H54 (cell line): ENCODE measurements around the gene NDUFB7.
"Not testable (repeated sequence)": the region's sequence is repeated elsewhere in the genome, so short reads cannot be mapped to it uniquely, and the experiment has no call there.

Experiments
- DNase-seq: peaks from one replicate; pipeline ENCODE4 v3.0.0; 2011; ENCODE audit warnings: low spot score, mixed read lengths; ENCODE audit not compliant: insufficient read length
- FAIRE-seq: peaks from 3 replicates; lab custom pipeline; 2011; peaks lifted over from hg19 to GRCh38; lab: Jason Lieb, UNC
- POLR2A ChIP-seq: IDR thresholded peaks from 2 replicates; pipeline ENCODE4 v1.6.1; 2011; ENCODE audit warnings: low read depth, mild to moderate bottlenecking, low read length

The NDUFB7 gene

GRCh38 chr19:14550201-14550754 is 21.6 kb downstream of the NDUFB7 start:
- TF ChIP-seq POLR2A = no peak
- FAIRE-seq (no peak), DNase-seq (no peak)

- FAIRE-seq = no peak
- no peak for DNase-seq
- TF ChIP-seq POLR2A = no peak
Measured at GRCh38 chr19:14545716-14546082, 26.2 kb downstream of the NDUFB7 start.

DNA sequence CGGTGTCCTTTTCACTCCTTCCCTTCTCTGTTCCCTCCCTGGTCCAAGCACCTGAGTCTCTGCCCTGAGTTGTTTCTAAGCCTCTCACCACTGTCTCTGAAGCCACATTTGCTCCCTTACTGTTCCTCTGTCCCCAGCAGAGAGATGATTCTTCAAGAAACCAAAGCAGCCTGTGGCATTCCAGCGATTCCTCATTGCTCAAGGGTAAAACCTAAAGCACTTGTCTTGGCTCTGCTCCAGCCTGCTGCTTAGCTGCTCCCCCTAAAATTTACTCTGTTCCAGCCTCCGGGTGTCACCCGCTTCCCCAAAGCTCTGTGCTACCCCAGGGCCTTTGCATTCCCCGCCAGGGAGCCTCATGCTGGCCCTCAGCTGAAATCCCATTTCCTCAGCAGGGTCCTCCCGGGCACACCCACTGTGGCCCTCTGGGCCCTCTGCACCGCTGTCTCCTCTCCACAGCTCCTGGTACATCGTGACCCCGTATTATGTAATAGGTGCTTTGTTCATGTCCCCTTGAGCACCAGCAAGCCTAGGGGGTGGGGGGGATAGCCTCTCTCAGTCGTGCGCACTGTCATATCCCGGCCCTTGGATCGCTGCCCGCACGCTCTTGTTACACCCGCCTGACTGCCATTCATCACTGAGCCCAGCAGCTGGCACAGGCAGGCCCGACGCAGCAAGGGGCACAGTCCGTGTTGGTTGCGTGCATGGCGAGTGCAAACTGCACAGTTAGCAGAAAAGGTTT is 26.7 kb downstream of the NDUFB7 start:
- no peak for FAIRE-seq
- no peak for DNase-seq
- TF ChIP-seq POLR2A = no peak

- no peak for TF ChIP-seq POLR2A
- FAIRE-seq = no peak
- no peak for DNase-seq
Measured at GRCh38 chr19:14544047-14544446, 27.8 kb downstream of the NDUFB7 start.

GRCh38 chr19:14542711-14543328 is 29.0 kb downstream of the NDUFB7 start:
- FAIRE-seq = no peak

DNA sequence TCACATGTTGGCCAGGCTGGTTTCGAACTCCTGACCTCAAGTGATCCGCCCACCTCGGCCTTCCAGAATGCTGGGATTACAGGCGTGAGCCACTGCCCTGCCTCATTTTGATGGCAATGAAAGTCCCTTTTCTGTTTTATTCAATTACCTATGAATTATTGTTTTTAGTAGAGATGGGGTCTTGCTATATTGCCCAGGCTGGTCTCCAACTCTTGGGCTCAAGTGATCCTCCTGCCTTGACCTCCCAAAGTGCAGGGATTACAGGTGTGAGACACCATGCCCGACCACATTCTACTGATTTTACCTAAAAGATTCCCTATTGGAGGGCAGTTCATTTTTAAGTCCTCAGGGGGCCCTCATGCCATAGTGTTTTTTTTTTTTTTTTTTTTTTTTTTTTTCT is 29.9 kb downstream of the NDUFB7 start:
- FAIRE-seq, DNase-seq: not testable (repeated sequence)

More at GRCh38 chr19:14542711-14543328, 29.0 kb downstream of the NDUFB7 start:
- TF ChIP-seq POLR2A = no peak
- DNase-seq = no peak

DNA sequence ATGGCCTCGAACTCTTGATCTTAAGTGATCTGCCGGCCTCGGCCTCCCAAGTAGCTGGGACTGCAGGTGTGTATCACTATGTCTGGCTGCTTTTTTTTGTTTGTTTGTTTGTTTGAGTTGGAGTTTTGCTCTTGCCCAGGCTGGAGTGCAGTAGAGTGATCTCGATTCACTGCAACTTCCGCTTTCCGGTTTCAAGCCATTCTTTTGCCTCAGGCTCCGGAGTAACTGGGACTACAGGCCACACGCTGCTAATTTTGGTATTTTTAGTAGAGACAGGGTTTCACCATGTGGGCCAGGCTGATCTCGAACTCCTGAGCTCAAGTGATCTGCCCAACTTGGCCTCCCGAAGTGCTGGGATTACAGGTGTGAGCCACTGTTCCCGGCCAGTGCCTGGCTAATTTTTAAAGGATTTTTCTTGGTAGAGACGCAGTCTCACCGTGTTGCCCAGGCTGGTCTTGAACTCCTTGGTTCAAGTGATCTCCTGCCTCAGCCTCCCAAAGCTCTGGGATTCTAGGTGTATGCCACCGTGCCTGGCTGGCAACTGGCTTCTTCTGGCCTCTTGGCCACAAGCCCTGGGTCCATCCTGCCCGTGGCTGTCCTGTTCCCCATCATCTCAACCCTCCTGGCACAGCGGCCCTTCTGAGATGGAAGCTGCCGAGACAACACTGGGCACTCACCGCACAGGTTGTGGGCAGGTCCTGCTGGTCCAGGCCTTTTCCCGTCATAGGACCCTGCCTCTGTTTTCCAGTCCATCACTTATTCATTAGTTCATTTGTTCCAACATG is 30.9 kb downstream of the NDUFB7 start:
- no peak for FAIRE-seq
- DNase-seq = no peak
- no peak for TF ChIP-seq POLR2A

- FAIRE-seq (no peak), DNase-seq (peak; percentile 71)
Measured at GRCh38 chr19:14536926-14537692, 34.8 kb downstream of the NDUFB7 start.

GRCh38 chr19:14533450-14533849 is 38.4 kb downstream of the NDUFB7 start:
- FAIRE-seq = no peak

More at GRCh38 chr19:14536926-14537692, 34.8 kb downstream of the NDUFB7 start:
- no peak for TF ChIP-seq POLR2A

GRCh38 chr19:14530506-14530905 is 41.4 kb downstream of the NDUFB7 start:
- no peak for DNase-seq

More at GRCh38 chr19:14533450-14533849, 38.4 kb downstream of the NDUFB7 start:
- no peak for DNase-seq
- no peak for TF ChIP-seq POLR2A

DNA sequence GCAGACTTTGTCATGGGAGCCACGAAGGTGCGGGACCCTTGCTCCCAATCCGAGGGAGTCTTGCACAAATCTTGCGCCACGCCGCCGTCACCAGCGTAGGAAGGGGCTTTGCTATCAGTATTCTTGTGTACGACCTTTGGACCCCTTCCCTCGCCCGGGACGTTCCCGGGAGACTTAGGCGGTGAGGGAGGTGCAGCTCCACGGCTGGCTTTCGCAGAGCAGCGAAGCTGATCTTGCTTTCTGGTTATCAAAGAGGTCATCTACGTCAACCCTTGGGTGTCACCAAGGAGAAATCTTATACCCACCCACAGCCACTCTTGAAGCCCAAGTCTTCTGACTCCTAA is 41.9 kb downstream of the NDUFB7 start:
- no peak for DNase-seq

More at GRCh38 chr19:14530506-14530905, 41.4 kb downstream of the NDUFB7 start:
- no peak for FAIRE-seq
- no peak for TF ChIP-seq POLR2A

DNA sequence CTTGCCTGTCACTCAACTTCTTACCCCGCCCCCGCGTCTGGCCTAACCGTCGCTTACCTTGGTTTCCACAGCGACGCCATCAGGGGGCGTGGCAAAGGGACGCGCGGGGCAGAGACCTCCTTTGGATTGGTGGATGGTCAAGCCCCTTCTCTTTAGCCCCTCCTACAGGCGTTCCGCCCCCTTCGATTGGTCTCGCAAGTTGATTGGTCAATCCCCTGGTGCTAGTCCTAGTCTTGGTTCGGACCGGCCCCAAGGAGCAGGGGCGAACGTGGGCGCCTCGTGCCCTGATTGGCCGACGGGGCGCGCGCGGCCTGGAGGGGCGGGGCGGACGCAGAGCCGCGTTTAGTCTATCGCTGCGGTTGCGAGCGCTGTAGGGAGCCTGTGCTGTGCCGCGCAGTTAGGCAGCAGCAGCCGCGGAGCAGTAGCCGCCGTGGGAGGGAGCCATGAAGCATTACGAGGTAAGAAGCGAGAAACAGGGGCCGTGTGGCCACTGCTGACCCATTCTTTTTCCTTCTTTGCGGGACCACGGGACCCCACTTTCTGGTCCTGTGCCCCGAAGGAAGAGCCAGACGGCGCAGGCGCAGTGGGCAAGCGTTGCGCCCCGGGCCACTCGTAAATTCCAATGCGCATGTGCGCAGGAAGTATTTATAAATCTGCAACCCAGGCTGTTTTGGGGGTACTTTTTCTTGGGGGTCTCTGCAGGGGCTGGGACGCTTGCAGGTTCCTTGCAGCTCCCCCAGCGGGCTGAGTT is 42.4 kb downstream of the NDUFB7 start, which contains the start of gene TECR:
Gene TECR, plus strand, starts transcription at position 341 of the 751 bp plus-strand sequence. Its CDS starts 103 bp downstream, at position 444.
- TF ChIP-seq POLR2A = peak; percentile 94
- peak; percentile 84 for FAIRE-seq
- DNase-seq = peak; percentile 88

More for the DNA sequence above, 41.9 kb downstream of the NDUFB7 start:
- TF ChIP-seq POLR2A = no peak
- no peak for FAIRE-seq
